Stimulated activated CD4-positive, alpha-beta T cell treated with anti-CD3 and anti-CD28 coated beads, Interleukin-12 subunit alpha, Interleukin-12 subunit beta, amount 100 ng/mL, for 4 hours (primary cell): ENCODE data around the gene PDHB.

Experiments
- DNase-seq: peaks from one replicate; pipeline ENCODE4 v3.0.0-alpha.2; 2020

Gene PDHB

DNA sequence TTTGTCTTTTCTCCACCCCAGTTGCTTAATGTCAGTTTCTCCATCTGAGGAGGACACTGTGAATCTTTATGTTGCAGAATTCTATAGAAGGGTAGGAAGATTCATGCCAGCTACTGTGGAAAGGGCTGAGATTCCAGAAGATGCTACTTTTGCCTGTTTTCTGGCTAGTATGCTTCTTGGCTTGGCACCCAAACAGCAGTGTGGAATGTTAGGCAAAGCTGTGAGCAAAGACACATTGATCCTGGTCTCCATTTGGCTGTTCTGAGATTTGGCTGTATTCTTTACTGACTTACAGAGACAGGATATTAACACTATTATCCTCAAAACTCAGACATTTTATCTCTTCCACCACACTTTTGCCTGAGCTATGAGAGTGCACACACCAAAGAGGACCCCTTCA is 39.3 kb downstream of the PDHB start:
- DNase-seq = no peak

DNA sequence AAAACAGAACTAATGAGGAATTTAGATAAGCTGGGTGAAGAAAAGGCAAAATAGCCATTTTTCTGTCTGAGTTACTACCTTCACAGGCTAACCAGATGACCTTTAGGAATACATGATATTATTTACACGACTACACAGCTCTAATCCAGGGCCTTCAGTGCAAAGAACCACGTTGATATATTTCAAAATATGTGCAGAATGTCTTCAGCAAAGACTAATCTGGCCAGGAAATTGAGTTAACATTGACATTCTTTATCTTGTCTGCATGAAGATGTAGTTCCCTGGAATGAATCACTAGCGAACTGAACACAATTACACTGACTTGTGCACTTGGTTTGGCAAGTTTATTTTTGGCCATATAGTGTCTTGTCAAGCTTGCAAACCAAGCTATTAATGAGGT is 41.5 kb downstream of the PDHB start:
- DNase-seq = no peak

DNA sequence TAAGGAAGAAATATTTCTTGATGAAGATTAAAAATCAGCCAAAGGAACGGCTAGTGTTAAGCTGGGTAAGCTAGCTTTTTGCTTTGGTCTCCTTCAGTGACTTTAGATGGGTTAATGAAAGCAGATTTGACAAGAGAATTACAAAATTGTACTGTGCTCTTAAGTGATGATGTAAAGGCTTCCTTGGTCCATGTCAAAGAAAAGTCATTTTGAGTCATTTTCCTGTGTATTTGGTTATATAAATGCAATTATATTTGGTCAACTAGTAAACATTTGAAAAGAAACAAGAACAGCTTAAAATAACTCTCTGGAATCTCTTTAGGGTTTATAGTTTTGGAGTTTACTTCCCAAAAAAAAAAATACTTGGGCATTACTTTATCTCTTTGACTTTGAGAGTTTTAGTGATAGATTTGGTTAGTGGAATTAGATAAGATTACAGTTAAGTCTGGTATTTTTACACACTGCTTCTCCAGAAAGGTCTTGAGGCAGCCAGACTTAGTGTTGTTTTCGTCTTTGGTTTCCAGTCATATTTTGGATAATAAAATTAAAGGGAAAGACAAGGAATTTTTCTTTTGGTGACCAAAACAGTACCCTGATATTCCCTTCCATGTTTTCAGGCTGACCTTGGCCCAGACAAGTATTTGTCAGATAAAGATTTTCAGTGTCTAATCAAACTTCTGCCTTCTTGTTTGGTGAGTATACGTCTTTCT is 42.3 kb downstream of the PDHB start:
- no peak for DNase-seq

DNA sequence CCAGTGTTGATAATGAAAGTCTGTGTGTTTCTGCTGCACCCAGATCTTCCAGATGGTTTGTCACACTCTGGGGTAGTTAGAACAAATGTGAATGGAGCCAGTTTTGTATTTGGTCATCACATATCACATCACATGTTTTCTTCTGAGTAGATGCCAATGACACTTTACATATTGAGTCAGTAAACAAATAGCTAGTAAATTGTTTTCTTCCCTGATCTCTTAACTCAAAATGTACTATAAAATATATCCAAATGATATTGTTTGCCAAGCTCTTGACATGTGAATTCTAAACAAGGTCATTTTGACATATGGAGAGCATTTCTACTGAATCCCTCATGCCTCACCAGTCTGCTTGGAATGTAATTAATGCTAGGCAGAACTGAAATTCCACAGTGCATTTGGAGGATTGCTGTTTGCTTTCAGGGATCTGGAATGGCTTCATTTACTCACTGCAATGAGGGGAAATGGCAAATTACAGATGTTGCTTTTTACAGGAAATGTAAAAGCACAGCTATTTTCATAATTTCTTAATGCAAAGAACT is 45.0 kb downstream of the PDHB start:
- no peak for DNase-seq

DNA sequence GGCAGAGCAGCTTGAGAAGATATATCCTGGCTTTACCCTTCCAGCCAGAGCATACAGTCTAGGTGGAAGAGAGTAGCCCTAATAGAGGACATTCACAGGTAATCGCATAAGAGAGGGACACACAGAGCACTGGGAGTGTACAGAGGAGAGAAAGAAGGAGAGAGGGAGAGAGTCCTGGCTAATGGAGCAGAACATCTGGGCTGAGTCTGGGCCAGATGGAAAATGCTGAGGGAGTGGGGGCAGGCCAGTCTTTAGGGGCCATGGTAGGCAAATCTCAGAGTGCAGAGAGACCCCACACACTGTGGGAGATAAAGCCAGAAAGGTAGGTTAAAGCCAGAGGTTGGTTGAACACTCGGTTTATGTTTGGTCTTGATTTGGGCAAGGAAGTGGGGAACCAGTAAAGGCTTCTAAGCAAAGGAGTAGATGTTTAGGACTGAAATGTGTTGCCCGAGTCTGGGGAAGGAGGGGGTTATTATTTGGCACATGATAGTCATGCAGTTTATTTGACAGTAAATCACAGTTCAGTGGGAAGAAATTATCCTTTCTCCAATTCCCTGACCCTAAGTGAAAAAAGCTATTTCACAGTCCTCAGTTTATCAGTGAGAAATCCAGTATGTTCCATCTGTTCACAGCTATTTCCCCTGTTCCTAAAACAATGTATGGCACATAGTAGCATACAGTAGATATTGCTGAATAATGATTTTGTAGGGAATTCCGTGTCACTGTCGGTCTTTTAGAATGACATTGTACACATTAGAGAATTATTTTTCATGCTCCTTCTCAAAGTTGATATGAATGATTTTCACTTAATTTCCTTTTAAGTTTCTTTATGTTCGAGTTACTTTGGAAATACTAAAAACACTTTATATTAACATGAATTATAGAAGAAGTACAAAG is 45.7 kb downstream of the PDHB start:
- no peak for DNase-seq

DNA sequence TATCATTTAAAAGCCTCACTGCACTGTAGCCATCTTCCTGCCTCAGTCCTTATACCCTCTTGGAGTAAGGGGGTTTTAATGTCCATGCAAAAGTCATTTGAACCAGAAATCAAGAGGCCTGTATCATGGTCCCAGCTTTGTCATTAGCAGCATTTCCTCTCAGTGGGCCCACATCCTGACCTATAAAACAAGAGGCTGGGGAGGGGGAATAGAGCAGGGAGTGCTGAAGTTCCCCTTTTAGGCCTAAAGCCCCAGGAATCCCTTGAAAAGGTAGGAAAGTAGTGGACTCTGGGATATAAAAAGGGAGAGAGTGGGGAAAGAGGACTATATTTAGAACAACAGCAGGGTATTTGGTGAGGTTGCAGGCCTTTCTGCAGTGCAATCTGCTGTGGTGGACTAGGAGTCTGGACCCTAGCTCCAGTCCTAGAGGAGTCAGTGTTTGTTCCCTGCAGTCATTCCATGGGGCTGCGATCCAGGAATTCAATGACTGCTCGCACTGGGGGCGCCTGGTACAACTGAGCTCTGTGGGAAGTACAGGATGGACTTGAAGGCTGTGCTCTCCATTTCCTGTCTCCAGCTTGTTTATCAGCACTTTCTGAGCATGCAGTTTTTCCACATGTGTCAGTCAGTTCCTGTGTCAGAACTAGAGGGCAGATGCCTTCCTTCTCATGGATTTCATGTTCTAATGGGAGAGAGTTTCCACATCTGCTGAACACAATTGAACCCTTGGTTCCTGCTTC is 46.8 kb downstream of the PDHB start:
- DNase-seq = no peak

DNA sequence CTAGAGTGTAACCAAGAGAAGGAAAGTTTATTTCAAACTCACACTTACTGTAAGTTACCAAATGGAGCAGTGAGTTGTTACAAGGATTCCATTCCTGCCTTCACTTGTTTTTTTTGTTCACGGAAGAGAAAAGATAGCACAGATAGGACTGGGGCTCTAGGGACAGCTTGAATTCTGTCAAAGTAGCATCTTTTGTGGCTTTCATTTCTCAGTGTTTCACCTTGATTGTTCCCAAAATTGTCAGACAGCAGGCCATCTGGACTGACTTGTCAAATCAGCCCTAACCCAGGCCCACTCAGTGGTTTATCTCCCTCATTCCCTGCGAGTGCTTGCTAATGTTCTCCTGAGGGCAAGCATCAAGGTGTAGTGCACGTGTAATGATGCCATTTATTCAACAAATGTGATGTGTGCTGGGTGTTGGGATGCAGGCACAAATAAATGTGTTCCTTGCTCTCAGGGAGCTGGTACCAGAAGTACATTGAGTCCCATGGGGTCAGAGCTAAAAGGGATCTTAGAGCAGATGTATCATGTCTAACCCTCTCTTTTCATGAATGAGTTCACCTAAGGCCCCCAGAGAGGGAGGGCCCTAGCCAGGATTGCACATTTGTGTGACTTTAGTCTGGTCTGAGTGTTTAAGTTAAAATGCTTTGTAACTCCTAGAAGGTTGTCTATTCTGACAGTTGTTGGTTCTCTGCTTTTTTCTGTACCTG is 49.1 kb downstream of the PDHB start:
- DNase-seq = no peak

DNA sequence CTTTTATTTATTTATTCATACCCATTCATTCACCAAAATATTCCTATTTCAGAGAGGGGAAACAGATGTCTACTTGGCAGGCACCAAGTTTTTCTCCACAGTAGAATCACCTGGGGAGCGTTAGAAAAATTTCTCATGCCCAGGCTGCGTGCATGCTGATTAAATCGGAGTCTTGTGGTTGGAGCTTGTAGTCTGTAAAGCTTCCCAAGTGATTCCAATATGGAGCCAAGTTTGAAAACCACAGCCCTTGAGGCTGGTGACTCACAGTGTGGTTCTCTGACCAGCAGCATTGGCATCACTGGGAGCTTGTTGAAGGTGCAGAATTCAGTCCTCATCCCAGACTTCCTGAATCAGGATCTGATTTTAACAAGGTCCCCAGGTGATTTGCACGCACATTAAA is 49.7 kb downstream of the PDHB start:
- DNase-seq = no peak

DNA sequence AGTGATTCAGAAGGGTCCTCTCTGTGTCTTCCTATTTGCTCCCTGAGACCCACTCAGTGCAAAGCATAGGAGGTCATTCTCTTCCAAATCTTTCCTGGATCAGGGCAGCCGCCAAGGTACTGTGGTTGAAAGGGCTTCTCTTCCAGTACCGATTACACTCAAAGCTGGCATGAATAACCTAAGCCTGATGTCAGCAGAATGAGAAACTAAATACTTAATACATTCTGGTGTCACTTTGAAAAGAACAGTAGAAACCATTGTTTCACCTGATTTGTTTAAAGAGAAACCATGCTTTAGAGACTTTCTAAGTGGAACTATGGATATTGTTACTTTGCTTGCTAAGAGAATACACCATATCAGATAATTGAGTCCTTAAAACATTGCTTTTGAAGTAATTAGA is 50.2 kb downstream of the PDHB start:
- DNase-seq = no peak

DNA sequence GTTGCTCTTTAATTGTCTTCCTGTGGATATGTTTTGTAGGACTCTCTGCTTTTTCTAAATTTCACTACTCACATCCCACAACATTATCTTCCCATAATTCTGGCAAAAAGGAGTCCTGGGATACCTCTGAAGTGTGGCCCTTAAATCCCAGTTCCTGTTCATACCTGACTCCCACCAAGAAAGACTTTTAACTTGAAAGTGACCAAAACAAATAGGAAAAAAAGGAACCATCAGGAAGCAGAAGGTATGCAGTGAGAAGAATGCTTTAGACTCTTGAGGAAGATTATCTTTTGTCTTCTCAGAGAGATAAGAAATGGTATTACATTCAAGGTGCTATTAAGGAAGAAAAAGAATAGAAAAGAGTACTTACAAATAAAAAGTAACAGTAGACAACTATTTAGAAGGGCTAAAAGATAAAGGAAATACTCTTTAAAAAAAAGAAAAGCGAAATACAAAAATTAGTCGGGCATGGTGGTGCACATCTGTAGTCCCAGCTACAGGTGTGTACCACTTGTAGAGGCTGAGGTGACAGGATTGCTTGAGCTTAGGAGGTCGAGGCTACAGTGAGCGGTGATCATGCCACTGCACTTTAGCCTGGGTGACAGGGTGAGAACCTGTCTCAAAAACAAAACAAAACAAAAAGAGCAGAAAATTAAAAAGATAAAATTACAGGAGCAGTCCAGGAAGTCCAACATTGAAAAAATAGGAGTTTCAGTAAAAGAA is 54.1 kb downstream of the PDHB start:
- no peak for DNase-seq

DNA sequence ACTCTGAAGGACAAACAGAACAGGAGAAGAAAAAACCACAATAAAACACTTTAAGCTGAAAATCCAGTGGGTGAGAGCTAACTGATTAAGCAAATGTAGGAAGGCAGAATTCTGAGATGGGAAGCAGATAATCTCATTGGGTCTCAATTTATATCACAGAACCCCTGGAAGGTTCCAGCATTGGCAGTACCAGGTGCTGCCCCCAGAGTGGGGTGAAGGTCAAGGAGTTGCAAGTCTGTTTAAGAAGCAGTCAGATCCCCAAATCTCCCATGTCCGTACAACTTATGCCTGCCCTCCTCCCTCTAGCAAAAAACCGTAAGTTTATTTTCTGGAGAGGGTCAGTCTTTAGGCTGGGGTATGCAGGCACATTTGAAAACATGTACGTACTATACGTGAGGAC is 55.9 kb downstream of the PDHB start:
- no peak for DNase-seq
